HEK293 (cell line): ENCODE measurements around the gene GALNT2.

Experiments used
- CTCF ChIA-PET: fragments of 350-600 bp; formaldehyde crosslinking; extraction: SDS; loops from one replicate; lab custom pipeline; 2021; ENCODE audit warnings: antibody characterized with exemption; lab: Yijun Ruan, JAX
- POLR2A ChIA-PET: fragments of 300-600 bp; formaldehyde crosslinking; extraction: SDS; loops from one replicate; lab custom pipeline; 2020; ENCODE audit warnings: antibody characterized with exemption, inconsistent platforms; lab: Yijun Ruan, JAX
- H3K27ac ChIP-seq: fragments of 200-500 bp; sonication (Bioruptor generic); 2 replicates; pipeline ENCODE4 v1.5.1; 2014; ENCODE audit warnings: low read depth, low read length, control low read depth, inconsistent platforms; ENCODE audit errors: extremely low read depth
- H3K36me3 ChIP-seq, 2 experiments: fragments of 200-500 bp in 1 of 2; sonication (Bioruptor generic) in 1 of 2; 1 replicate in 1 of 2; 2 replicates in 1 of 2; pipeline ENCODE4 v1.5.1; 2014 to 2017; ENCODE audit warnings: inconsistent platforms in 2 of 2, low read length in 2 of 2; ENCODE audit not compliant: control insufficient read depth in 2 of 2, insufficient read depth in 1 of 2
- H3K4me1 ChIP-seq: fragments of 200-500 bp; sonication (Bioruptor generic); 2 replicates; pipeline ENCODE4 v1.5.1; 2014; ENCODE audit warnings: mild to moderate bottlenecking, low read length, inconsistent platforms; ENCODE audit not compliant: control insufficient read depth, insufficient read depth
- H3K4me3 ChIP-seq: 2 replicates; pipeline ENCODE4 v1.5.1; 2011; ENCODE audit warnings: low read depth, mild to moderate bottlenecking, control low read depth, low read length, moderate library complexity
- H3K9me3 ChIP-seq: fragments of 200-500 bp; sonication (Bioruptor generic); 2 replicates; pipeline ENCODE4 v1.5.1; 2014; ENCODE audit warnings: low read depth, low read length, inconsistent platforms; ENCODE audit not compliant: control insufficient read depth, insufficient read depth
- FEZF1 ChIP-seq: fragments of 450-650 bp; formaldehyde crosslinking; IDR thresholded peaks from 2 replicates; pipeline ENCODE4 v1.5.1; 2016; ENCODE audit warnings: missing biosample characterization, missing genetic modification characterization
- KLF10 ChIP-seq: fragments of 450-650 bp; IDR thresholded peaks from 2 replicates; pipeline ENCODE4 v1.5.1; 2018; ENCODE audit warnings: missing biosample characterization, mild to moderate bottlenecking, missing genetic modification characterization
- KLF9 ChIP-seq: fragments of 450-650 bp; formaldehyde crosslinking; IDR thresholded peaks from 2 replicates; pipeline ENCODE4 v1.5.1; 2016; ENCODE audit warnings: missing biosample characterization, missing genetic modification characterization, low read depth
- SALL2 ChIP-seq: fragments of 450-650 bp; formaldehyde crosslinking; IDR thresholded peaks from 2 replicates; pipeline ENCODE4 v1.5.0; 2017; ENCODE audit warnings: missing biosample characterization, mild to moderate bottlenecking, missing genetic modification characterization, borderline replicate concordance
- ZEB2 ChIP-seq: fragments of 450-650 bp; formaldehyde crosslinking; IDR thresholded peaks from 2 replicates; pipeline ENCODE4 v1.5.1; 2016; ENCODE audit warnings: missing biosample characterization, missing genetic modification characterization
- ZNF133 ChIP-seq: fragments of 450-650 bp; formaldehyde crosslinking; IDR thresholded peaks from 2 replicates; pipeline ENCODE4 v1.5.1; 2016; ENCODE audit warnings: missing biosample characterization, missing genetic modification characterization
- ZNF155 ChIP-seq: fragments of 450-650 bp; formaldehyde crosslinking; IDR thresholded peaks from 2 replicates; pipeline ENCODE4 v1.5.1; 2016; ENCODE audit warnings: missing biosample characterization, missing genetic modification characterization
- ZNF202 ChIP-seq: fragments of 450-650 bp; formaldehyde crosslinking; IDR thresholded peaks from 2 replicates; pipeline ENCODE4 v1.5.1; 2016; ENCODE audit warnings: missing biosample characterization, missing genetic modification characterization, borderline replicate concordance
- ZNF214 ChIP-seq: fragments of 450-650 bp; formaldehyde crosslinking; IDR thresholded peaks from 2 replicates; pipeline ENCODE4 v1.5.1; 2017; ENCODE audit warnings: missing biosample characterization, mild to moderate bottlenecking, missing genetic modification characterization, borderline replicate concordance
- ZNF302 ChIP-seq: fragments of 450-650 bp; formaldehyde crosslinking; IDR thresholded peaks from 2 replicates; pipeline ENCODE4 v1.5.1; 2016; ENCODE audit warnings: missing biosample characterization, missing genetic modification characterization, low read depth
- ZNF561 ChIP-seq: fragments of 450-650 bp; IDR thresholded peaks from 2 replicates; pipeline ENCODE4 v1.5.1; 2018; ENCODE audit warnings: missing biosample characterization, missing genetic modification characterization, borderline replicate concordance
- ZNF571 ChIP-seq: fragments of 450-650 bp; formaldehyde crosslinking; IDR thresholded peaks from 2 replicates; pipeline ENCODE4 v1.5.0; 2017; ENCODE audit warnings: missing biosample characterization, missing genetic modification characterization
- ZNF629 ChIP-seq: fragments of 450-650 bp; formaldehyde crosslinking; IDR thresholded peaks from 2 replicates; pipeline ENCODE4 v1.5.1; 2017; ENCODE audit warnings: missing biosample characterization, missing genetic modification characterization
- ZNF843 ChIP-seq: fragments of 450-650 bp; formaldehyde crosslinking; IDR thresholded peaks from 2 replicates; pipeline ENCODE4 v1.5.1; 2016; ENCODE audit warnings: missing biosample characterization, missing genetic modification characterization
- TF ChIP-seq, protein P1 (sequence below): fragments of 450-650 bp; formaldehyde crosslinking; IDR thresholded peaks from 2 replicates; pipeline ENCODE4 v1.5.1; 2016; ENCODE audit warnings: missing biosample characterization, missing genetic modification characterization
- TF ChIP-seq, protein P2 (sequence below): fragments of 450-650 bp; formaldehyde crosslinking; conservative IDR thresholded peaks from 2 replicates; pipeline ENCODE4 v1.5.1; 2016; ENCODE audit warnings: low read depth, missing biosample characterization, missing genetic modification characterization
- TF ChIP-seq, protein P3 (sequence below): fragments of 450-650 bp; formaldehyde crosslinking; IDR thresholded peaks from 2 replicates; pipeline ENCODE4 v1.5.1; 2016; ENCODE audit warnings: missing biosample characterization, missing genetic modification characterization
- TF ChIP-seq, protein P4 (sequence below): fragments of 450-650 bp; formaldehyde crosslinking; IDR thresholded peaks from 2 replicates; pipeline ENCODE4 v1.5.1; 2017; ENCODE audit warnings: missing biosample characterization, missing genetic modification characterization
- TF ChIP-seq, protein P5 (sequence below): fragments of 450-650 bp; formaldehyde crosslinking; IDR thresholded peaks from 2 replicates; pipeline ENCODE4 v1.5.1; 2016; ENCODE audit warnings: missing biosample characterization, missing genetic modification characterization
- TF ChIP-seq, protein P6 (sequence below): fragments of 450-650 bp; formaldehyde crosslinking; IDR thresholded peaks from 2 replicates; pipeline ENCODE4 v1.5.1; 2016; ENCODE audit warnings: missing biosample characterization, missing genetic modification characterization, borderline replicate concordance
- TF ChIP-seq, protein P7 (sequence below): fragments of 450-650 bp; formaldehyde crosslinking; IDR thresholded peaks from 2 replicates; pipeline ENCODE4 v1.5.1; 2016; ENCODE audit warnings: missing biosample characterization, missing genetic modification characterization

The GALNT2 gene

DNA sequence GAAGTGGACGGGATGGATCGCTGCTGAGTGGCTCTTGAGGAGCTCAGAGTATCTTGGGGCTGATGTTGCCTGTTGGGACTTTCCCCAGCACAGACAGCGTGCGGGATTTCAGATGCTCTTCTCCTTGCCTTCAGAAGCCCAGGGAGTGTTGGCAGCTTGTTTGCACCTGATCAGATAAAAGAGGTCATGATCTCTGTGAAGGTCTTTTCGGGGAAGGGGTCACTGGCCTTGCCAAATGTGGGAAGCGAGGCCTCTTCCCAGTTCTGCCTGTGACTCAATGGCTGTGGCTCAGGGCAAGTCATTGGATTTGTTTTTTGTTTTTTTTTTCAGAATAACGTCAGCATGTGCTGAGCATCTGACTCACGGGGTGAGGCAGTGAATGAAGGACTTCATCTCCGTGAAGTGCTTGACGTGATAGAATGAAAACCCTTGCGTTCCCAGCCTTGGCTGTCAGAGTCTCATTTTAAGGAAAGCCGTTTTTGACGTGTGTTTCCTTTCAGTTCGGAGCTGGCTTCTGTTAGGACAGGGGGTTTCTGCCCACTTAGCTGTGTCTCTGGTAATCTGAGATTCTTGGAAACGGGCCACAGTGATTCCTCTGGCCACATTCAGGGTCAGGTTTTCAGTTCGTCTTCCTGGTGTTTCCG, 46.7 kb downstream of the GALNT2 start:
- Histone ChIP-seq H3K27ac (no peak overlapping the region), H3K36me3 (no peaks in the 10 kb centered on the region), H3K9me3 (no peaks in the 10 kb centered on the region), H3K4me1 (peaks cover 10% of the 10 kb centered on the region), H3K4me3 (no peak overlapping the region)
- ChIA-PET POLR2A (interaction anchor here (0.6 to 0.9 kb wide), 3 partner anchors 11 to 284 kb away, joined by 3 read pairs; no protein-coding TSS in a partner anchor), CTCF (interaction anchor here (0.6 to 1.4 kb wide), 2 partner anchors 102 to 157 kb away, joined by 4 read pairs; no protein-coding TSS in a partner anchor)
- TF ChIP-seq ZNF571 (no peak), ZEB2 (tag by site-specific recombination) (0 out of 2 replicates have a peak, but pooled peaks have one; percentile 17), KLF9 (tag by site-specific recombination) (no peak), ZNF561 (tag by site-specific recombination) (no peak), ZNF214 (no peak), ZNF629 (peak; percentile 92), ZNF843 (tag by site-specific recombination) (no peak), ZNF202 (tag by site-specific recombination) (no peak), ZNF155 (tag by site-specific recombination) (no peak), KLF10 (tag by site-specific recombination) (no peak), FEZF1 (tag by site-specific recombination) (no peak), ZNF133 (tag by site-specific recombination) (no peak), ZNF302 (tag by site-specific recombination) (no peak), SALL2 (no peak)
- TF ChIP-seq, protein P1, sequence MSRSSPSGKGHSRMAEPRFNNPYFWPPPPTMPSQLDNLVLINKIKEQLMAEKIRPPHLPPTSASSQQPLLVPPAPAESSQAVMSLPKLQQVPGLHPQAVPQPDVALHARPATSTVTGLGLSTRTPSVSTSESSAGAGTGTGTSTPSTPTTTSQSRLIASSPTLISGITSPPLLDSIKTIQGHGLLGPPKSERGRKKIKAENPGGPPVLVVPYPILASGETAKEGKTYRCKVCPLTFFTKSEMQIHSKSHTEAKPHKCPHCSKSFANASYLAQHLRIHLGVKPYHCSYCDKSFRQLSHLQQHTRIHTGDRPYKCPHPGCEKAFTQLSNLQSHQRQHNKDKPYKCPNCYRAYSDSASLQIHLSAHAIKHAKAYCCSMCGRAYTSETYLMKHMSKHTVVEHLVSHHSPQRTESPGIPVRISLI (tag by site-specific recombination), result peak; percentile 64; the same call in 1 of the 2 replicates
- TF ChIP-seq, protein P2, sequence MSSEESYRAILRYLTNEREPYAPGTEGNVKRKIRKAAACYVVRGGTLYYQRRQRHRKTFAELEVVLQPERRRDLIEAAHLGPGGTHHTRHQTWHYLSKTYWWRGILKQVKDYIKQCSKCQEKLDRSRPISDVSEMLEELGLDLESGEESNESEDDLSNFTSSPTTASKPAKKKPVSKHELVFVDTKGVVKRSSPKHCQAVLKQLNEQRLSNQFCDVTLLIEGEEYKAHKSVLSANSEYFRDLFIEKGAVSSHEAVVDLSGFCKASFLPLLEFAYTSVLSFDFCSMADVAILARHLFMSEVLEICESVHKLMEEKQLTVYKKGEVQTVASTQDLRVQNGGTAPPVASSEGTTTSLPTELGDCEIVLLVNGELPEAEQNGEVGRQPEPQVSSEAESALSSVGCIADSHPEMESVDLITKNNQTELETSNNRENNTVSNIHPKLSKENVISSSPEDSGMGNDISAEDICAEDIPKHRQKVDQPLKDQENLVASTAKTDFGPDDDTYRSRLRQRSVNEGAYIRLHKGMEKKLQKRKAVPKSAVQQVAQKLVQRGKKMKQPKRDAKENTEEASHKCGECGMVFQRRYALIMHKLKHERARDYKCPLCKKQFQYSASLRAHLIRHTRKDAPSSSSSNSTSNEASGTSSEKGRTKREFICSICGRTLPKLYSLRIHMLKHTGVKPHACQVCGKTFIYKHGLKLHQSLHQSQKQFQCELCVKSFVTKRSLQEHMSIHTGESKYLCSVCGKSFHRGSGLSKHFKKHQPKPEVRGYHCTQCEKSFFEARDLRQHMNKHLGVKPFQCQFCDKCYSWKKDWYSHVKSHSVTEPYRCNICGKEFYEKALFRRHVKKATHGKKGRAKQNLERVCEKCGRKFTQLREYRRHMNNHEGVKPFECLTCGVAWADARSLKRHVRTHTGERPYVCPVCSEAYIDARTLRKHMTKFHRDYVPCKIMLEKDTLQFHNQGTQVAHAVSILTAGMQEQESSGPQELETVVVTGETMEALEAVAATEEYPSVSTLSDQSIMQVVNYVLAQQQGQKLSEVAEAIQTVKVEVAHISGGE (tag by site-specific recombination), result no peak
- TF ChIP-seq, protein P3, sequence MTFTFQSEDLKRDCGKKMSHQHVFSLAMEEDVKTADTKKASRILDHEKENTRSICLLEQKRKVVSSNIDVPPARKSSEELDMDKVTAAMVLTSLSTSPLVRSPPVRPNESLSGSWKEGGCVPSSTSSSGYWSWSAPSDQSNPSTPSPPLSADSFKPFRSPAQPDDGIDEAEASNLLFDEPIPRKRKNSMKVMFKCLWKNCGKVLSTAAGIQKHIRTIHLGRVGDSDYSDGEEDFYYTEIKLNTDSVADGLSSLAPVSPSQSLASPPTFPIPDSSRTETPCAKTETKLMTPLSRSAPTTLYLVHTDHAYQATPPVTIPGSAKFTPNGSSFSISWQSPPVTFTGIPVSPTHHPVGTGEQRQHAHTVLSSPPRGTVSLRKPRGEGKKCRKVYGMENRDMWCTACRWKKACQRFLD (tag by site-specific recombination), result no peak
- TF ChIP-seq, protein P4, sequence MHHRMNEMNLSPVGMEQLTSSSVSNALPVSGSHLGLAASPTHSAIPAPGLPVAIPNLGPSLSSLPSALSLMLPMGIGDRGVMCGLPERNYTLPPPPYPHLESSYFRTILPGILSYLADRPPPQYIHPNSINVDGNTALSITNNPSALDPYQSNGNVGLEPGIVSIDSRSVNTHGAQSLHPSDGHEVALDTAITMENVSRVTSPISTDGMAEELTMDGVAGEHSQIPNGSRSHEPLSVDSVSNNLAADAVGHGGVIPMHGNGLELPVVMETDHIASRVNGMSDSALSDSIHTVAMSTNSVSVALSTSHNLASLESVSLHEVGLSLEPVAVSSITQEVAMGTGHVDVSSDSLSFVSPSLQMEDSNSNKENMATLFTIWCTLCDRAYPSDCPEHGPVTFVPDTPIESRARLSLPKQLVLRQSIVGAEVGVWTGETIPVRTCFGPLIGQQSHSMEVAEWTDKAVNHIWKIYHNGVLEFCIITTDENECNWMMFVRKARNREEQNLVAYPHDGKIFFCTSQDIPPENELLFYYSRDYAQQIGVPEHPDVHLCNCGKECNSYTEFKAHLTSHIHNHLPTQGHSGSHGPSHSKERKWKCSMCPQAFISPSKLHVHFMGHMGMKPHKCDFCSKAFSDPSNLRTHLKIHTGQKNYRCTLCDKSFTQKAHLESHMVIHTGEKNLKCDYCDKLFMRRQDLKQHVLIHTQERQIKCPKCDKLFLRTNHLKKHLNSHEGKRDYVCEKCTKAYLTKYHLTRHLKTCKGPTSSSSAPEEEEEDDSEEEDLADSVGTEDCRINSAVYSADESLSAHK (tag by site-specific recombination), result no peak
- TF ChIP-seq, protein P5, sequence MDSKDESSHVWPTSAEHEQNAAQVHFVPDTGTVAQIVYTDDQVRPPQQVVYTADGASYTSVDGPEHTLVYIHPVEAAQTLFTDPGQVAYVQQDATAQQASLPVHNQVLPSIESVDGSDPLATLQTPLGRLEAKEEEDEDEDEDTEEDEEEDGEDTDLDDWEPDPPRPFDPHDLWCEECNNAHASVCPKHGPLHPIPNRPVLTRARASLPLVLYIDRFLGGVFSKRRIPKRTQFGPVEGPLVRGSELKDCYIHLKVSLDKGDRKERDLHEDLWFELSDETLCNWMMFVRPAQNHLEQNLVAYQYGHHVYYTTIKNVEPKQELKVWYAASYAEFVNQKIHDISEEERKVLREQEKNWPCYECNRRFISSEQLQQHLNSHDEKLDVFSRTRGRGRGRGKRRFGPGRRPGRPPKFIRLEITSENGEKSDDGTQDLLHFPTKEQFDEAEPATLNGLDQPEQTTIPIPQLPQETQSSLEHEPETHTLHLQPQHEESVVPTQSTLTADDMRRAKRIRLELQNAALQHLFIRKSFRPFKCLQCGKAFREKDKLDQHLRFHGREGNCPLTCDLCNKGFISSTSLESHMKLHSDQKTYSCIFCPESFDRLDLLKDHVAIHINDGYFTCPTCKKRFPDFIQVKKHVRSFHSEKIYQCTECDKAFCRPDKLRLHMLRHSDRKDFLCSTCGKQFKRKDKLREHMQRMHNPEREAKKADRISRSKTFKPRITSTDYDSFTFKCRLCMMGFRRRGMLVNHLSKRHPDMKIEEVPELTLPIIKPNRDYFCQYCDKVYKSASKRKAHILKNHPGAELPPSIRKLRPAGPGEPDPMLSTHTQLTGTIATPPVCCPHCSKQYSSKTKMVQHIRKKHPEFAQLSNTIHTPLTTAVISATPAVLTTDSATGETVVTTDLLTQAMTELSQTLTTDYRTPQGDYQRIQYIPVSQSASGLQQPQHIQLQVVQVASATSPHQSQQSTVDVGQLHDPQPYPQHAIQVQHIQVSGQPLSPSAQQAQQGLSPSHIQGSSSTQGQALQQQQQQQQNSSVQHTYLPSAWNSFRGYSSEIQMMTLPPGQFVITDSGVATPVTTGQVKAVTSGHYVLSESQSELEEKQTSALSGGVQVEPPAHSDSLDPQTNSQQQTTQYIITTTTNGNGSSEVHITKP (tag by site-specific recombination), result no peak
- TF ChIP-seq, protein P6, sequence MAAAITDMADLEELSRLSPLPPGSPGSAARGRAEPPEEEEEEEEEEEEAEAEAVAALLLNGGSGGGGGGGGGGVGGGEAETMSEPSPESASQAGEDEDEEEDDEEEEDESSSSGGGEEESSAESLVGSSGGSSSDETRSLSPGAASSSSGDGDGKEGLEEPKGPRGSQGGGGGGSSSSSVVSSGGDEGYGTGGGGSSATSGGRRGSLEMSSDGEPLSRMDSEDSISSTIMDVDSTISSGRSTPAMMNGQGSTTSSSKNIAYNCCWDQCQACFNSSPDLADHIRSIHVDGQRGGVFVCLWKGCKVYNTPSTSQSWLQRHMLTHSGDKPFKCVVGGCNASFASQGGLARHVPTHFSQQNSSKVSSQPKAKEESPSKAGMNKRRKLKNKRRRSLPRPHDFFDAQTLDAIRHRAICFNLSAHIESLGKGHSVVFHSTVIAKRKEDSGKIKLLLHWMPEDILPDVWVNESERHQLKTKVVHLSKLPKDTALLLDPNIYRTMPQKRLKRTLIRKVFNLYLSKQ, result no peak
- TF ChIP-seq, protein P7, sequence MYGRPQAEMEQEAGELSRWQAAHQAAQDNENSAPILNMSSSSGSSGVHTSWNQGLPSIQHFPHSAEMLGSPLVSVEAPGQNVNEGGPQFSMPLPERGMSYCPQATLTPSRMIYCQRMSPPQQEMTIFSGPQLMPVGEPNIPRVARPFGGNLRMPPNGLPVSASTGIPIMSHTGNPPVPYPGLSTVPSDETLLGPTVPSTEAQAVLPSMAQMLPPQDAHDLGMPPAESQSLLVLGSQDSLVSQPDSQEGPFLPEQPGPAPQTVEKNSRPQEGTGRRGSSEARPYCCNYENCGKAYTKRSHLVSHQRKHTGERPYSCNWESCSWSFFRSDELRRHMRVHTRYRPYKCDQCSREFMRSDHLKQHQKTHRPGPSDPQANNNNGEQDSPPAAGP (tag by site-specific recombination), result no peak
